ENCODE measurements around the gene PEX7. TPM values are rescaled to one million over a fixed set of nuclear protein-coding genes. Genes with fewer than 3 reads are reported as not detected.

PEX7 gene
- total and polyA plus RNA-seq, 10 of the 15 experiments (the other 5 are each of a cell fraction or from before 2014, with no cell fraction given), result 0.58 to 12.4 (median 8.8) TPM

GRCh38 chr6:136809091-136809860 lies 13.1 kb upstream of the PEX7 start:
- Histone ChIP-seq H3K27ac (ENCODE audit: control insufficient read depth, insufficient read depth) (no peak overlapping the region), H3K79me2 (ENCODE audit: control insufficient read depth, insufficient read depth, low read length) (no peaks in the 10 kb centered on the region), H4K20me1 (ENCODE audit: control insufficient read depth, insufficient read depth) (no peaks in the 10 kb centered on the region), H3K4me1 (ENCODE audit: control insufficient read depth, insufficient read depth, low read length) (no peaks in the 10 kb centered on the region), H3K9me3 (replicated peaks; ENCODE audit: control insufficient read depth, insufficient read depth, low read length) (no peaks in the 10 kb centered on the region), H3K4me2 (ENCODE audit: control insufficient read depth, insufficient read depth) (no peak overlapping the region), H3K36me3 (ENCODE audit: control insufficient read depth in 2 of 2, insufficient read depth in 2 of 2, low read length in 1 of 2) (no peaks in the 10 kb centered on the region), H3K9ac (ENCODE audit: control insufficient read depth, insufficient read depth, low read length) (no peak overlapping the region), H3K4me3 (no peak overlapping the region), H3K27me3 (replicated peaks in 1 of 2; ENCODE audit: control insufficient read depth in 2 of 2, insufficient read depth in 2 of 2, low read length in 1 of 2) (no peaks in the 10 kb centered on the region), H2AFZ (ENCODE audit: control insufficient read depth, low read depth, low read length) (no peak overlapping the region)
- 53% methylated on average over 7 of the region's 7 CpGs for WGBS (ENCODE audit: insufficient coverage, insufficient replicate concordance, low lambda C conversion rate, missing lambda C conversion rate)
- FAIRE-seq, result no peak
- SMC1A ChIA-PET (ENCODE audit: uncharacterized antibody, unreplicated experiment), result no interaction called here
- TF ChIP-seq SMAD5 (IDR thresholded peaks at IDR 0.05; ENCODE audit: low read depth) (no peak), PAX8 (IDR thresholded peaks at IDR 0.05) (no peak), NKRF (conservative IDR thresholded peaks at IDR 0.05) (no peak), SIN3A (IDR thresholded peaks at IDR 0.05; ENCODE audit: low read depth, low read length) (no peak), RCOR1 (conservative IDR thresholded peaks at IDR 0.05; ENCODE audit: low read depth, low read length) (no peak), ZBED1 (IDR thresholded peaks at IDR 0.05; ENCODE audit: borderline replicate concordance) (no peak)
- TF ChIP-seq, protein P1, sequence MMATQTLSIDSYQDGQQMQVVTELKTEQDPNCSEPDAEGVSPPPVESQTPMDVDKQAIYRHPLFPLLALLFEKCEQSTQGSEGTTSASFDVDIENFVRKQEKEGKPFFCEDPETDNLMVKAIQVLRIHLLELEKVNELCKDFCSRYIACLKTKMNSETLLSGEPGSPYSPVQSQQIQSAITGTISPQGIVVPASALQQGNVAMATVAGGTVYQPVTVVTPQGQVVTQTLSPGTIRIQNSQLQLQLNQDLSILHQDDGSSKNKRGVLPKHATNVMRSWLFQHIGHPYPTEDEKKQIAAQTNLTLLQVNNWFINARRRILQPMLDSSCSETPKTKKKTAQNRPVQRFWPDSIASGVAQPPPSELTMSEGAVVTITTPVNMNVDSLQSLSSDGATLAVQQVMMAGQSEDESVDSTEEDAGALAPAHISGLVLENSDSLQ (IDR thresholded peaks at IDR 0.05), result no peak
- TF ChIP-seq, protein P2, sequence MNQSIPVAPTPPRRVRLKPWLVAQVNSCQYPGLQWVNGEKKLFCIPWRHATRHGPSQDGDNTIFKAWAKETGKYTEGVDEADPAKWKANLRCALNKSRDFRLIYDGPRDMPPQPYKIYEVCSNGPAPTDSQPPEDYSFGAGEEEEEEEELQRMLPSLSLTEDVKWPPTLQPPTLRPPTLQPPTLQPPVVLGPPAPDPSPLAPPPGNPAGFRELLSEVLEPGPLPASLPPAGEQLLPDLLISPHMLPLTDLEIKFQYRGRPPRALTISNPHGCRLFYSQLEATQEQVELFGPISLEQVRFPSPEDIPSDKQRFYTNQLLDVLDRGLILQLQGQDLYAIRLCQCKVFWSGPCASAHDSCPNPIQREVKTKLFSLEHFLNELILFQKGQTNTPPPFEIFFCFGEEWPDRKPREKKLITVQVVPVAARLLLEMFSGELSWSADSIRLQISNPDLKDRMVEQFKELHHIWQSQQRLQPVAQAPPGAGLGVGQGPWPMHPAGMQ (IDR thresholded peaks at IDR 0.05; ENCODE audit: borderline replicate concordance), result no peak
- in situ Hi-C loops (cut with MboI), result no loop called here
- BruUV-seq (replicated peaks), result no TSS peak
- CTCF ChIA-PET, result interaction anchor here (0.6 to 1.7 kb wide), 2 partner anchors 15 to 404 kb away, joined by 3 to 4 read pairs; no protein-coding TSS in a partner anchor
- intact Hi-C loops (cut with micrococcal nuclease; ENCODE audit: unreplicated experiment), result no loop called here
- no peak for DNase-seq (ENCODE audit: low read depth, low spot score)
- RAD21 ChIA-PET (ENCODE audit: unreplicated experiment), result no interaction called here
- POLR2A ChIA-PET, result no interaction called here
- ATAC-seq, result no peak
